ENCODE measurements around the gene SLFN5. TPM values are rescaled to one million over a fixed set of nuclear protein-coding genes. Genes with fewer than 3 reads are reported as not detected.

The SLFN5 gene
- total RNA-seq, 4 donors from 2014 or later, result 6.8 to 35.5 (median 11.4) TPM

- Histone ChIP-seq H3K27me3 (no peaks in the 10 kb centered on the region), H3K9me3 (no peaks in the 10 kb centered on the region), H3K4me3 (no peak overlapping the region), H3K4me1 (no peaks in the 10 kb centered on the region), H3K36me3 (no peaks in the 10 kb centered on the region), H3K27ac (no peak overlapping the region)
- no peak for DNase-seq
- TF ChIP-seq CTCF (IDR thresholded peaks at IDR 0.05), result no peak
- no peak for TF ChIP-seq POLR2A (IDR thresholded peaks at IDR 0.05)
Measured at GRCh38 chr17:35287286-35287811, 44.5 kb downstream of the SLFN5 start.

DNA sequence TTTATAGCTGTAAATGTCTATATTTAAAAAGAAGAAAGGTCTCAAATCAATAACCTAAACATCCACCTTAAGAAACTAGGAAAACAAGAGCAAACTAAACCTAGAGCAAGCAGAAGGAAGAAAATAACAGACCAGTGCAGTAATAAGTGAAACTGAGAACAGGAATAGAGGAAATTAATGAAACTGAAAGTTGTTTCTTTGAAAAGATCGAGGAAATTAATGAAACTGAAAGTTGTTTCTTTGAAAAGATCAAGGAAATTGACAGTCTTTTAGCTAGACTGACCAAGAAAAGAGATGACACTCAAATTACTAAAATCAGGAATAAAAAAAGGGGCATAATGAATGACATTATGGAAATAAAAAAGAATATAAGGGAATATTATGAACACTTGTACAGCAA lies 46.4 kb downstream of the SLFN5 start:
- Histone ChIP-seq H3K27me3 (no peaks in the 10 kb centered on the region), H3K4me1 (no peaks in the 10 kb centered on the region), H3K27ac (no peak overlapping the region), H3K4me3 (no peak overlapping the region), H3K9me3 (no peaks in the 10 kb centered on the region), H3K36me3 (no peaks in the 10 kb centered on the region)
- no peak for DNase-seq
- TF ChIP-seq POLR2A (IDR thresholded peaks at IDR 0.05), result no peak
- TF ChIP-seq CTCF (IDR thresholded peaks at IDR 0.05), result no peak

DNA sequence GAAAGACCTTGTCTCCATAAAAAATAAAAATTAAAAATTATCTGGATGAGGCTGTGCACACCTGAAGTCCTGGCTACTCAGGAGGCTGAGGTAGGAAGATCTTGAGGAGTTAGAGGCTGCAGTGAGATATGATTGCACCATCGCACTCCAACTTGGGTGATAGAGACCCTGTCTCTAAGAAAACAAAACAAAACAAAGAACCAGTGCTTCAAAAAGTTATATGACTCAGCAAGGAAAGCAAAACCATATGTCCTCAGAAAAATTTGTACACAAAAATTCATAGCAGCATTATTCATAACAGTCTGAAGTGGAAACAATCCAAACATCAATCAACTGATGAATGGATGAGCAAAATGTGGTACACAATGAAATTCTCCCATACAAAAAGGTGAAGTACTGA lies 48.9 kb downstream of the SLFN5 start:
- H3K27me3 ChIP-seq, result no peaks in the 10 kb centered on the region
- H3K4me3 ChIP-seq, result no peak overlapping the region
- no peak for DNase-seq
- TF ChIP-seq CTCF (IDR thresholded peaks at IDR 0.05) (no peak), POLR2A (IDR thresholded peaks at IDR 0.05) (no peak)
- H3K36me3 ChIP-seq, result no peaks in the 10 kb centered on the region
- no peaks in the 10 kb centered on the region for H3K4me1 ChIP-seq
- no peak overlapping the region for H3K27ac ChIP-seq
- no peaks in the 10 kb centered on the region for H3K9me3 ChIP-seq

DNA sequence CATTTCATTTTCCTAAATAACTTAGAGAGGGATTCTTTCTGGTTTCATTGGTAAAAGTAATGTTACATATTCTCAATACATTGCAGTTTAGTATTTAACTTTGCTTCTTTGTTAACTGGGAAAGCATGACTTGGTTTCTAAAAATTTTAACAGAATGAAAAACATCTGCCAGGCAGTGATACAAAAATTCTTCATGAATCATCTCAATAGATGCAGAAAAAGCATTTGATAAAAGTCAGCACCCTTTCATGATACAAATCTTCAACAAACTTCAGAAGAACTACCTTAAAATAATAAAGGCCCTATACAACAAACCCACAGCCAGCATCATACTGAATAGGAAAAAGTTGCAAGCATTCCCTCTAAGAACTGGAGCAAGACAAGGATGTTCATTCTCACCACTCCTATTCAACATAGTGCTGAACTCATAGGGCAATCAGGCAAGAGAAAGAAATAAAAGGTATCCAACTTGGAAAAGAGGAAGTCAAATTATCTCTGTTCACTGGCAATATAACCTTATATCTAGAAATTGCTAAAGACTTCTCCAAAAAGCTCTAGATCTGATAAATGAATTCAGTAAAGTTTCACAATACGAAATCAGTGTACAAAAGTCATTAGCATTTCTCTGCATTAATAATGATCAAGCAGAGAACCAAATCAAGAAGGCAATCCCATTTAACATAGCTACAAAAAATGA lies 50.4 kb downstream of the SLFN5 start:
- Histone ChIP-seq H3K27me3 (no peaks in the 10 kb centered on the region), H3K4me1 (no peaks in the 10 kb centered on the region), H3K27ac (no peak overlapping the region), H3K9me3 (no peaks in the 10 kb centered on the region), H3K36me3 (no peaks in the 10 kb centered on the region), H3K4me3 (no peak overlapping the region)
- no peak for DNase-seq
- TF ChIP-seq CTCF (IDR thresholded peaks at IDR 0.05) (no peak), POLR2A (IDR thresholded peaks at IDR 0.05) (no peak)

DNA sequence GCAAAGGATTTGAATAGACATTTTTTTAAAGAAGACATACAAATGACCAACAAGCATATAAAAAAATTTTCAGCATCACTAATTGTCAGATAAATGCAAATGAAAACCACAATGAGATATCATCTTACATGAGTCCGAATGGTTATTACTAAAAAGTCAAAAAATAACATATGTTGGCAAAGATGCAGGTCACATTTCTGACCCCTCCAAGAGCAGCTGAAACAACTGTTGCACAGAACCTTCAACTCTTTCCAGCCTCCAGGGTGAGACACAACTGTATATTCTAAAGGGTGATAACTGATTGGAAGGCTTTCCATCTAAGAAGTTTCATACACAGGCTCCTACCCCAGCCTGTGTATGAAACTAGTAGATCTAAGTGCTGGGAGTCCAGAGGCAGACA lies 51.9 kb downstream of the SLFN5 start:
- Histone ChIP-seq H3K4me3 (no peak overlapping the region), H3K4me1 (no peaks in the 10 kb centered on the region), H3K27ac (no peak overlapping the region), H3K9me3 (no peaks in the 10 kb centered on the region), H3K36me3 (no peaks in the 10 kb centered on the region), H3K27me3 (no peaks in the 10 kb centered on the region)
- TF ChIP-seq CTCF (IDR thresholded peaks at IDR 0.05) (no peak), POLR2A (IDR thresholded peaks at IDR 0.05) (no peak)
- no peak for DNase-seq
